HG03103 (cell line): ENCODE results near the gene CEP70.
"Not testable (repeated sequence)": the region's sequence is repeated elsewhere in the genome, so short reads cannot be mapped to it uniquely, and the experiment has no call there.

ENCODE experiments used
- ATAC-seq: cut with Tn5 transposase; IDR thresholded peaks from one replicate; pipeline ENCODE4 v1.9.1; 2021; ENCODE audit warnings: low read depth; ENCODE audit not compliant: unreplicated experiment

Gene CEP70

DNA sequence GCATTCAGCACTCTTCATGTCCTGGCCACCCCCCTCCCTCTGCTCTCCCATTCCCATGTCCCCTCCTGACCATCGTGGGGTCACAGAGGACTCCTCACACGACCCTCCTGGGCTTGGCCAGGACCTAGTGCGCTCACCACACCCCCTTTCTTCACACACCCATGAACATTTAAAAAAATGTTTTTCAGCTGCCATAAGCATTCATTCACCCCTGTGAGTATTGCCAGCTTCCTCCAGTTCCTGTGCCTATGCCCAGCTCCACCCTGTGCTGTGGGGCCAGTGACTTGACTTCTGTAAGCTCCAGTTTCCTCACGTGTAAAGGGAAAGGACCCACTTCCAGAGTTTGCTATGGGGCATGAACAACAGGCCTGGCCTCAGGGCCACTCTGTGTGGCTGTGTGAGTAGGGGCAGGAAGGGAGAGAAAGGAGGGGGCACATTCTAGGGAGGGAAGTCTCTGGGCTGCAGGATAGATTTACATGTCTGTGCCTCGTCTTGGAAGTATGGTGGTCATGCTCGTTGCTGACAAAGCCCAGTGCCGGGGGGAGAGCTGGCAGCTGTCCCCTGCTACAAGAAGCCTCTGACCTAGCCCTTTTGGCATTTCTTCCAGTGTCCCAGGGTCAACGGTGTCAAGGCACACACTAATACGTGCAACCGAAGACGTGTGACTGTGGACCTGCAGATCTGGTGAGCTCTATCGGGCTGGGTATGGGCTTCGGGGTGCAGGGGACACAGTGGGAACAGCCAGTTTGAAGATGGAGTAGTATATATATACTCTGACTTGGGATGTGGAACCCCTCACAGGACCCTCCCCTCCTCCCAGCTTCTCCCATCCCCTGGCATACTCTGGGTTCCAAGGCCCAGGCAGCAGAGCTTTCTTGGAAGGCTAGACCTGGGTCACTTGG is 136.8 kb downstream of the CEP70 start:
- no peak for ATAC-seq

DNA sequence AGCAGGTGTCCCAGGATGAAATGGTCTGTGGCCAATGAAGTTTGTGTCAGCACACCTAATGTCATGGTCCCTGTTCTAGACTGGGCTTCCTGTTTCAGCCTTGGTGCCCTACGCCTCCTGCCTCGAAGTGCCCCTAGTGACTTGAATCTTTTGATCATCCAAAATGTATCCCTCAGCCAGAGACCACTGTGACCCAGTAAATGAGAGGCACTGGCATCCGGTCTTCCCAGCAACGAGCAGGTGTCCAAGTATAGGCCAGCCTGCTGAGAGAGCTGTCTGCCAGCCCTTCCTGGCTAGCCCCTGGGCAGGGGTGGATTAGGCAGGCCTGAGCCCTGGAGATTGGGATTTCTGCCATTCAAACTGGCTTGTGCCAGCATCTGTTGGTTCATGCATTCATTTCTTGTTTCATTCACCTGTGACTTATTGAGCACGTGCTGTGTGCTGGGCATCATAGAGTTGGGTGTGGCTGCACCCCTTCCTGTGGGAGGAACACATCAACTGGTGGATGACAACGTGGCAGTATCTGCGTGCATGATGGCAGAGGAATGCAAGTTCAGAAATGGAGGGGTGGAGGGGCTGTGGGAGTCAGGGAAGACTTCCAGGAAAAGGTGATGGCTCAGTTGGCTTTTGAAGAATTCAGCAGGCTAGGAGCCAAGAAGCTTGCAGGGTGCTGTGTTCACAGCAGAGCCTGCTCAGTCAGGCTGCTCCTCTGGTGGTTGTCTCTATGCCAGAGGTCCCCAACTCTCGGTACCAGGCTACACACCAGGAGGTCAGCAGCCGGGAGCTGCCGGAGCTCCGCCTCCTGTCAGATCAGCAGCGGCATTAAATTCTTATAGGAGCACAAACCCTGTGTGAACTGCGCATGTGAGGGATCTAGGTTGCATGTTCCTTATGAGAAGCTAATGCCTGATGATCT is 138.0 kb downstream of the CEP70 start:
- ATAC-seq: no peak

GRCh38 chr3:138453940-138454339 is 140.1 kb downstream of the CEP70 start:
- not testable (repeated sequence) for ATAC-seq

DNA sequence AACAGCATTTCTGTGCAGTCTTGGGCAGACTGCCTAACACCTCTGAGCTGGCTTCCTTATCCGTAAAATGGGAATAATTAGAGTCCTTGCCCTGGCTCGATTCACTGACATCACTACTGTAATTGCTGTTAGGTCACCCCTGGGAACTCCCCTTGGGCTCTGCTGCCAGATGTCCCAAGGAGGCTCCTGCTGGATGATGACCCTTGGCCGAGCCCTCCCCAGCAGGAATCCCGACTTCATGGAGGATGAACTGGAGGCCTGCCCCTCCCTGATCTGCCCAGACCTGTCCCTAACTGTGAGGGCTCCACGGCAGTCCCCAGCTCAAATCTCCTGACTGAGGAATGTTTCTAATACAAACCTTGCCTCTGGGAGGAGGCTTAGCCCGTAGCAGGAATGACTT is 141.6 kb downstream of the CEP70 start:
- no peak for ATAC-seq

DNA sequence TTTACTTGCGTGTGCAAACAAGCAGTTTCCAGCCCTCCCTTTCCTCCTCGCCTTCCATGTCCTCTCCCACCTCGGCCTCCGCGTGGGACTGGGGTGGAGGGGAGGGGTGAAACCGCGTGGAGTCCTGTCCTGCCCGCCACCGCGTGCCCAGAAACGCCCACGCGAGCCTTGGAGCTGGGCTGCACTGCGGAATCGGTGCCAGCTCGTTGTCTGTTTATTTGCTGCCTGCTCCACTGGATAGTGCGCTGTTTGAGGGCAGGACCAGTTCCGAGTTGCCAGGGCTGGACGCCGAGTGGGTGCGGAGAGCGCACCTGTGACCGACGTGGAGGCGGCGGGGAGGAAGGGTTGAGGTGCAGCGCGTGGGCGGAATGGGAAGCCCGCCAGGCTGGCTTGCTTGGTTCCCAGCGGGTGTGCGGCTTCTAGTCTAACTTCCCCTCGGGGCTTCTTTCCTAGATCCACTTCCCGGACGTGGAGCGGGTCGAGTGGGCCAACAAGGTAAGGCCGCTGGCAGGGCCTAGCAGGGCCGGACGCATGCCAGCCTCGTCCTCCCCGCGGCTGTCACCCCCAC is 142.4 kb downstream of the CEP70 start:
- no peak for ATAC-seq

- ATAC-seq: no peak
Measured at GRCh38 chr3:138450704-138451424, 143.2 kb downstream of the CEP70 start.

DNA sequence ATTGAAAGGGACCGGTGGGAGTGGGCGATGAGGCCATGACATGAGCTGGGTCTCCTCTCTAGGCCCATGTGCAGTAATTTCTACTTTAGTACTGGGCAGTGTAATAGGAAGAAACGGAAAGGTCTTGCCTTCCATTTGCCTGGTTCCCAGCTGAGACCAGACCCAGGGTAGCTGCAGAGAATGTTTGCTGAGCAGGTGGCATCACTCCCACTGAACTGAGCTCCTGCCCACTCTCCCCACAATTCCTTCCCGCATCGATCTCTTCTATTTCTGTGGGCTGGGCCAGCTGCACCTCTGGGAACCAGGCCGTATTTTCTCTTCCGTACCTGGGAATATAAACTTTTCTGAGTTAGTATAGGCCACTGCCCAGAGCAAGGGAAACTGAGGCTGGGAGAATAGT is 143.9 kb downstream of the CEP70 start:
- no peak for ATAC-seq

GRCh38 chr3:138449490-138449889 is 144.6 kb downstream of the CEP70 start:
- ATAC-seq: no peak

DNA sequence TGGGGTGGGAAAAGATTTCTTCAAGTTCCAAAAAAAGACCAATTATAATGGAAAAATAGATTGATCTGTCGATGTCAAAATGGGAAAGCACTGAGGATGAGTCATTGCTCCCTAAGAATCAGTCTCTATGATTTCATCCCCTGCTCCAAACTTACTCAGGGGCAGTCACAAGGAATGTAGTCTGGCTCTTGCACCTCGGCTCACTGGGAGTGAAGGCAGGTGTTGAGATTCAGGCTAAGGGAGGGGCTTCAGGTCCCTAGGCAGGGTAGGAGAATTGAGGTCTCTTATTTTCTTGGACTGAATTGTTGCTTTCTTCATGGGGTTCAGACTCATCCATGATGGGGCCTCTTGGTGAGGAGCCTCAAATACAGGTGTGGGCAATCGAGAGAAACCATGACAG is 145.4 kb downstream of the CEP70 start:
- ATAC-seq: no peak

DNA sequence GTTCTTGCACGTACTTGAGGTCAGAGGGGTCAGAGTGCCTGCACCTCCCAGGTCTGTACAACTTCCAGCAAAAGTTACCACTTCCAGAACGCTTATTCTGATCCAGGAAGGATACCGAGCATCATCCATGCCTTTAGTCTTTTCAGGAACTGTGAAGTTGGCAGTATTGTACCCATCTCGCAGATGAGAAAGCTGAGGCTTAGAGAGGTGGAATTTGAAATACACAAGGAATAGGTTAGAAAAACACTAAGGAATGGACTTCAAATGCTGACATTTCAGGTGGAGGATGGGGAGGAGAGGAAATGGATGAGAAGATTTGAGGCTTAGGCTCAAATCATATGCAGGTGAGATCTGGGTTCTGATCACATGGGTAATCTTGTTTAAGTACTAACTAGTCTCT is 148.4 kb downstream of the CEP70 start:
- no peak for ATAC-seq

DNA sequence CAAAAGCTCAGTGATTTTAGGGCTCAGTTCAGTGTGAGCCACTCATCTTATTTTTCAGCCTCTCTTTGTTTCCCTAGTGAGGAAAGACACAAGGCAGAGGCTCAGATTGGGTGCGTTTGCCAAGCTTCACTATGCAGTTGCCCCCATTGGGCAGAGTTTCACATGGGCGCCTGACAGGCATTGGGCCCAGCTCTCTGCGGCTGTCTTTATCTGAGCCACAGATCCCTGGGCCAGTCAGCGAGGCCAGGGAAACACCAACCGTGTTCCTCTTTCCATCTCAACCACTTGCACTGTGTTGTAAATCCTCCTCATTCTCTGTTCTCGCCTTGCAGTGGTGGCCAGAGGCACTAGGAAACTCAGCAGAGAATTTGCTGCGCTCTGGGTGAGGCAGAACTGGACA is 148.8 kb downstream of the CEP70 start:
- ATAC-seq: no peak
